ENCODE measurements around the gene ZNF618. TPM values are rescaled to one million over a fixed set of nuclear protein-coding genes. Genes with fewer than 3 reads are reported as not detected.

Gene ZNF618
- total RNA-seq, 1 experiment from 2014 or later, result 1.2 TPM

DNA sequence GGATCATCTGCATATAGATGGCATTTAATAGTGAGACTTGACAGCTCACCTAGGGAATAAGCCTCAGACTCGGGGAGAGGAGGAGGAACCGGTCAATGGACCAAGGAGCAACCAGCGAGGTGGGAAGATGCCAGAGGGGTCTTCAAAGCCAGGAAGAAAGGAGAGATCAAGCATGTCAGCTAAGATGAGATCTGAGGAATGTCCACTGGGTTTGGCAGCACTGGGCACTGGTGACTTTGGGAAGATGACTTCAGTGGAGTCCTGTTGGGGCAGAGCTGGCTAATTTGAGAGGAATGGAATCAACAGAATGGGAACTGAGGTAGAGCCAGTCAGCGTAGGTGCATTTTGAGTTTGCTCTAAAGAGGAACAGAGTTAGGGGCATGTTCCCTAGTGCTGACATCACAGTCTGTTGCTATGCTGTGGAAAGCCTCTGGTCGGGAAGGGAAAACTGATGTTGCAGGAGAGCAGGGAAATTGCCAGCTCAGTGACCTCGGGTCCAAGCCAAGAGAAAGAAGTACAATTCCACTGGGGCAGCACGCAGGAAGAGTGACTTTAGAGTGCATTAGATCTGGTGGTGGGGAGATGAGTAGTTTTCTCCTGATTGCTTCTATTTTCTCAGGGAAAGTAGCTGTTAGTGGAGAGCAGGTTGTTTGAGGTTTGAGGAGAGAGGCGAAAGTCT lies 56.9 kb downstream of the ZNF618 start:
- POLR2A ChIA-PET, result no interaction called here
- no peaks in the 10 kb centered on the region for H3K4me1 Mint-ChIP-seq (ENCODE audit: low read depth, unreplicated experiment)
- DNase-seq, result no peak
- intact Hi-C loops (cut with micrococcal nuclease; ENCODE audit: unreplicated experiment), result no loop called here
- BruUV-seq (replicated peaks), result no TSS peak
- H3K4me3 Mint-ChIP-seq (ENCODE audit: unreplicated experiment), result no peak overlapping the region
- Histone ChIP-seq H3K4me1 (no peaks in the 10 kb centered on the region), H3K4me3 (ENCODE audit: low read depth, low read length) (no peak overlapping the region), H3K9me3 (0 out of 2 replicates have a peak, but pooled peaks cover 3% of the 10 kb centered on the region), H3K36me3 (ENCODE audit: control insufficient read depth, insufficient read depth, low read length) (no peaks in the 10 kb centered on the region), H3K27me3 (replicated peaks; ENCODE audit: control insufficient read depth, insufficient read depth, low read length) (no peaks in the 10 kb centered on the region)
- H3K36me3 Mint-ChIP-seq (ENCODE audit: insufficient read depth, unreplicated experiment), result no peaks in the 10 kb centered on the region
- CTCF ChIA-PET, result no interaction called here
- TF ChIP-seq, protein P1, sequence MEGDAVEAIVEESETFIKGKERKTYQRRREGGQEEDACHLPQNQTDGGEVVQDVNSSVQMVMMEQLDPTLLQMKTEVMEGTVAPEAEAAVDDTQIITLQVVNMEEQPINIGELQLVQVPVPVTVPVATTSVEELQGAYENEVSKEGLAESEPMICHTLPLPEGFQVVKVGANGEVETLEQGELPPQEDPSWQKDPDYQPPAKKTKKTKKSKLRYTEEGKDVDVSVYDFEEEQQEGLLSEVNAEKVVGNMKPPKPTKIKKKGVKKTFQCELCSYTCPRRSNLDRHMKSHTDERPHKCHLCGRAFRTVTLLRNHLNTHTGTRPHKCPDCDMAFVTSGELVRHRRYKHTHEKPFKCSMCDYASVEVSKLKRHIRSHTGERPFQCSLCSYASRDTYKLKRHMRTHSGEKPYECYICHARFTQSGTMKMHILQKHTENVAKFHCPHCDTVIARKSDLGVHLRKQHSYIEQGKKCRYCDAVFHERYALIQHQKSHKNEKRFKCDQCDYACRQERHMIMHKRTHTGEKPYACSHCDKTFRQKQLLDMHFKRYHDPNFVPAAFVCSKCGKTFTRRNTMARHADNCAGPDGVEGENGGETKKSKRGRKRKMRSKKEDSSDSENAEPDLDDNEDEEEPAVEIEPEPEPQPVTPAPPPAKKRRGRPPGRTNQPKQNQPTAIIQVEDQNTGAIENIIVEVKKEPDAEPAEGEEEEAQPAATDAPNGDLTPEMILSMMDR (IDR thresholded peaks at IDR 0.05; ENCODE audit: insufficient read depth in 1 of 2, low read depth in 1 of 2, low read length in 1 of 2, severe bottlenecking in 1 of 2, unreplicated experiment in 1 of 2), result no peak
- H3K27me3 Mint-ChIP-seq (ENCODE audit: insufficient read depth, unreplicated experiment), result no peaks in the 10 kb centered on the region
- no peak overlapping the region for H3K27ac Mint-ChIP-seq (ENCODE audit: unreplicated experiment)
- peaks cover 7% of the 10 kb centered on the region for H3K9me3 Mint-ChIP-seq (ENCODE audit: unreplicated experiment)

DNA sequence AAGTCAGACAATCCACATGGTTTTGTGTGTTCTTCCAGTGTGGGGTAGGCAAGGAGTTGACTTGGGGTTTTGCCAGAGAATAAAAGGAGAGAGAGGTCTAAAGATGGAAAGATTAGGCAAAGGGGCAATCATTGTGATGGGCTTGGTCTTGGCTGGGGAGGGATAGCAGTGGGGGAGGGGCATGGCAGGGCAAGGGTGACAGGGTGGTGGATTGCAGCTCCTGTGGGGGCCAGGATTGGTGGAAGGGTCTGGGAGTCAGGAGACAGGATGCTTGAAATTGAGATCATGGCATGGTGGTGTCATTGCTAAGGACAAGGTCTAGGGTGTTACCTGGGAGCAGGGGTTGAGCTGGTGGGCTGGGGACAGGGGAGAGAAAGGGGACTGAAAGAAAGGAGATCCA lies 57.6 kb downstream of the ZNF618 start:
- BruUV-seq (replicated peaks), result no TSS peak
- H3K27ac Mint-ChIP-seq (ENCODE audit: unreplicated experiment), result no peak overlapping the region
- POLR2A ChIA-PET, result no interaction called here
- Histone ChIP-seq H3K36me3 (ENCODE audit: control insufficient read depth, insufficient read depth, low read length) (no peaks in the 10 kb centered on the region), H3K9me3 (no peaks in the 10 kb centered on the region), H3K27me3 (replicated peaks; ENCODE audit: control insufficient read depth, insufficient read depth, low read length) (no peaks in the 10 kb centered on the region), H3K4me3 (ENCODE audit: low read depth, low read length) (no peak overlapping the region), H3K4me1 (no peaks in the 10 kb centered on the region)
- H3K4me3 Mint-ChIP-seq (ENCODE audit: unreplicated experiment), result no peak overlapping the region
- H3K36me3 Mint-ChIP-seq (ENCODE audit: insufficient read depth, unreplicated experiment), result no peaks in the 10 kb centered on the region
- TF ChIP-seq, protein P1 (IDR thresholded peaks at IDR 0.05; ENCODE audit: insufficient read depth in 1 of 2, low read depth in 1 of 2, low read length in 1 of 2, severe bottlenecking in 1 of 2, unreplicated experiment in 1 of 2), result no peak
- no peak for DNase-seq
- intact Hi-C loops (cut with micrococcal nuclease; ENCODE audit: unreplicated experiment), result no loop called here
- peaks cover 1% of the 10 kb centered on the region for H3K9me3 Mint-ChIP-seq (ENCODE audit: unreplicated experiment)
- no peaks in the 10 kb centered on the region for H3K4me1 Mint-ChIP-seq (ENCODE audit: low read depth, unreplicated experiment)
- CTCF ChIA-PET, result no interaction called here
- H3K27me3 Mint-ChIP-seq (ENCODE audit: insufficient read depth, unreplicated experiment), result no peaks in the 10 kb centered on the region

DNA sequence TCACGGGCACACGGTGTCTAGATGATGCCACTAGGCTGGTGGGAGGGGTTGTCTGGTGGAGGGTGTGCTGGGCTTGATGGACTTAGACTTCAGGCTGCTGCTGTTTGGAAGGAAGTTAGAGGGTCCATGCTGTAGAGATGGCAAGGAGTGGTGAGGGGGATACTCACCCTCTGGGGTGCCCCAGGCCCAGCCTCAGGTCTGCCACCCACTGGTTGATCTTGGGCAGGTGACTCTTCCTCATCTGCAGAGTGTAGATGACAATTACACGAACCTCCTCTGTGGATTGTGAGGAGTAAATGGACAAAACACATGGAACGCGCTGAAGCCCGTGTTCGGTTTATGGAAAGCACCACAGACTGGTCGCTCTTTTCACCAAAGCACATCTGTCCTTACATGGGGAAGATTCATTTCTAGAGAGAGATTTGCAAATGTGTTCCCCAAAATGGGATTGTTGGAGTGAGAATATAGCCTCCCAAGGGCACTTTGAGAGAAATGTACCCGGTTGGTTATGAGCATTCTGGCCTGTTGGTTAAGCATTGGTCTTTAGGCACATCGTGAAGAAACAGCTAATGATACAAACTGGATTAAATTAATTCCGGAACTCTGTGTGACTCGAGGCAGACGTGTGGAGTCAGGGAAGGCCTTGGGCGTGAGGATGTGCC lies 58.2 kb downstream of the ZNF618 start:
- Histone ChIP-seq H3K9me3 (no peaks in the 10 kb centered on the region), H3K4me3 (ENCODE audit: low read depth, low read length) (no peak overlapping the region), H3K36me3 (ENCODE audit: control insufficient read depth, insufficient read depth, low read length) (no peaks in the 10 kb centered on the region), H3K4me1 (no peaks in the 10 kb centered on the region), H3K27me3 (replicated peaks; ENCODE audit: control insufficient read depth, insufficient read depth, low read length) (no peaks in the 10 kb centered on the region)
- H3K4me1 Mint-ChIP-seq (ENCODE audit: low read depth, unreplicated experiment), result no peaks in the 10 kb centered on the region
- intact Hi-C loops (cut with micrococcal nuclease; ENCODE audit: unreplicated experiment), result no loop called here
- H3K4me3 Mint-ChIP-seq (ENCODE audit: unreplicated experiment), result no peak overlapping the region
- no peak for DNase-seq
- no peaks in the 10 kb centered on the region for H3K9me3 Mint-ChIP-seq (ENCODE audit: unreplicated experiment)
- H3K27ac Mint-ChIP-seq (ENCODE audit: unreplicated experiment), result no peak overlapping the region
- CTCF ChIA-PET, result no interaction called here
- H3K36me3 Mint-ChIP-seq (ENCODE audit: insufficient read depth, unreplicated experiment), result no peaks in the 10 kb centered on the region
- no peaks in the 10 kb centered on the region for H3K27me3 Mint-ChIP-seq (ENCODE audit: insufficient read depth, unreplicated experiment)
- TF ChIP-seq, protein P1 (IDR thresholded peaks at IDR 0.05; ENCODE audit: insufficient read depth in 1 of 2, low read depth in 1 of 2, low read length in 1 of 2, severe bottlenecking in 1 of 2, unreplicated experiment in 1 of 2), result no peak
- no TSS peak for BruUV-seq (replicated peaks)
- POLR2A ChIA-PET, result no interaction called here
